ENCODE measurements around the gene PRRC2B.
"Not testable (repeated sequence)": the region's sequence is repeated elsewhere in the genome, so short reads cannot be mapped to it uniquely, and the experiment has no call there.

PRRC2B gene

DNA sequence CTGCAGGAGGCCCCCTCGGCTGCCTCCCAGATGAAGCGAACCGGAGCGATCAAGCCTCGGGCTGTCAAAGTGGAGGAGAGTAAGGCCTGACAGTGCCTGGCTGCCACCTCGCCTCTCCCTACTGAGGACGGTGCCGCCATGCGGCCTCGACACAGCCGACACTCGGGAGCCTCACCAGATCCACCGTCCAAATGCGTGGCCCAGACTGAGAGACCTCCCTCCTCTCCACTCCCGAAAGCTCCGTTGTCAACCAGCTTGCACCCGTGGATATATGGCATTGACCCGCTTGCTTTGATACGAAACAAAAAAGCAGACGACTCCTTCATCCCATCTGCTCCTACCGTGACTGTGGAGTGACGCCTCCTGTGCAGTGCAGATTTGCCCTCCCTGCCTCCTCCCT is 101.9 kb downstream of the PRRC2B start:
- in situ Hi-C loops (cut with MboI; ENCODE audit: low pct_unique_long_range_greater_than_20kb, low sequenced_read_pairs) = no loop called here
- DNase-seq = no peak

DNA sequence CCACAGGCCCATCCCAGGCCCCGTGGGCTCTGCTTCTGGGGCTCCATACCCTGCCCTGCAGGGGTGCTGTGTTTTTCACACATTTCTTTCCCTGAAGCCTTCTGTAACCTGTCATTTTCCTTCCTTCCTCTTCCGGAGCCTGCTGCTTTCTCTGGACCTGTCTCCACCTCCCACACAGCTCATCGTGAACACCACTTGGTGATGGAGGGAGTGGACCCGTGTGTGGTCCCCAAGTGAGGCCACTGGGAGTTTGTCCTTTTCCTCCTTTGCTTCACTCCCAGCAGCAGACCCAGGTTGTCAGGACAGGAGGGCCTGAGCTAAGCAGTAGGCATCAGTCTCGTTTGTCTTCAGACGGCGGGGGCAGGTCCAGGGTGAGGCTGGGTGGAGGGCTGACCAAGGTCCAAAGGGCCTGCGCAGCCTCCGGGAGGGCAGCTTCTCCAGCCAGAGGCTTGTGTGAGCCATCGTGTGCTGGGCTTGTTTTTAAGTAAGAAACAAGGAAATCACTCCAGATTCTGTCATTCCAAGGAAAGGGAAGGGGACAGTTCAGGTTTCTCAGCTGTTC is 103.0 kb downstream of the PRRC2B start:
- no peak for DNase-seq
- in situ Hi-C loops (cut with MboI; ENCODE audit: low pct_unique_long_range_greater_than_20kb, low sequenced_read_pairs) = no loop called here

DNA sequence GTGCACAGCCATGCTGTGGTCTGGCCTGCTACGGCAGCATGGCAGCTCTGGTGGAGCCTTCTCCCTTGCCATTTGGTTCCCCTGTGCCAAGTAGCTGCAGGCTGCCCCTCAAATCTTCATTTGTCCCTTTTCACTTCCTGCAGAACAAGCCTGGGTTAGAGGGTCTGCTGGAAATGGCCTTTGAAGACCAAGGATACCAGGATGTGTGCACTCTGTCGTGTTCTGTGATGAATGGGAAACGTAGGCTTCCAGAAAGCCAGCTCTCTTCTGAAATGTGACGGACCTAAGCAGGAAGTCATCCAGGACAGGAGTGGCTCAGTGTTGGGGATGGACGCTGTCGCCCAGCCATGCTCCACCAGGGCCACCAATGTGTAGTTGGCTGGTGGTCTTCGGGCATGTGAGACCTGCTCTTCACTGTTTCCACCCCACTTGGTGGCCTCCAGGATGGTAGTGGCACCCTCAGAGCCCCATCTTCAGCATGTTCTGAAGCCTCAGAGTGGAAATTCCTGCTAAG is 105.4 kb downstream of the PRRC2B start:
- no peak for DNase-seq
- in situ Hi-C loops (cut with MboI; ENCODE audit: low pct_unique_long_range_greater_than_20kb, low sequenced_read_pairs) = no loop called here

DNA sequence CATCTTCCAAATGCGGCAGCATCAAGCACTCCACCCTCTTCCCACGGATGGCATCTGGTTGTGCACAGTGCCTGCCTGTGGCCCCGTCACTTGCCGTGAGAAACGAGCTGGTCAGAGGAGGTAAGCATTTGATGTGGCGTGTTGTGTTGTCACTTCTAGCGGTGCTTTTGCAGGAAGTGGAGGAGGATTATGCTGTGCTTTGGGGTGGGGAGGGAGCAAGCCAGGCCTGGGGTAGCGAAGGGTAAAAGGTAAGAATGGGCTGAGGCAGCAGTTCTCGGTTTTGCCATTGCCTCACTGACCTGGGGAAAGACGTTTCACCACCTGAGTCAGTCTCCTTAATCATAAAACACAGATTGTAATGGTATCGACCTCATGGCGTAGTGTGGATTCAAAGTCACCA is 106.5 kb downstream of the PRRC2B start:
- in situ Hi-C loops (cut with MboI; ENCODE audit: low pct_unique_long_range_greater_than_20kb, low sequenced_read_pairs) = no loop called here

DNA sequence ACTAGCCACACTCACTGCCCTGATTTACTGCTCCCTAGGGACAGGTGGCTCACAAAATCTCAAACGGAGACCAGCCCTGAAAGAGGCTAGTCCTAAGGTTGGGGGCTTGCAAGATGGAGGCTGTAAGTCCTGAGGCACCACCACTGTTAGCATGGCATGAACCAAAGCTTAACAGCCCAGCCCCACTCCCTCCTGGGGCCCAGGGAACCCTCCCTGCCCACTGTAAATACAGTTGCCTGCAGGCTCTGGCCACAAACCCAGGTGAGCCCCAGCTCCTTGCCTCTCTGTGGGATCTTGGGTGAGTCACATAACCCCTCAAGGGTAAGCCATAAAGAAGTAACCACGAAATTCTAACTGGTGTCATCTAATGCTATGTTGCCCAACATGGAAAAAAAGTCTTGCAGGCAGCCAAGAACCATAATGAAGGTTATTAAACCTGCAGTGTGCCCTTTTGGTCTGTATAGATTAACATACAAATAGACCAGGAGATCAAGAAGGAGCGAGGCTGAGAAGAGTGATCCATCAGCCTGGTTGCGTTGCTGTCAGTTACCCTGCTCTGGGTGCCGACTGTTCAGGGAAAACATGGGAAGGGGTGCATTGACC is 107.2 kb downstream of the PRRC2B start:
- peak; percentile 32 for DNase-seq
- in situ Hi-C loops (cut with MboI; ENCODE audit: low pct_unique_long_range_greater_than_20kb, low sequenced_read_pairs) = no loop called here

More for the DNA sequence above, 106.5 kb downstream of the PRRC2B start:
- DNase-seq = no peak

DNA sequence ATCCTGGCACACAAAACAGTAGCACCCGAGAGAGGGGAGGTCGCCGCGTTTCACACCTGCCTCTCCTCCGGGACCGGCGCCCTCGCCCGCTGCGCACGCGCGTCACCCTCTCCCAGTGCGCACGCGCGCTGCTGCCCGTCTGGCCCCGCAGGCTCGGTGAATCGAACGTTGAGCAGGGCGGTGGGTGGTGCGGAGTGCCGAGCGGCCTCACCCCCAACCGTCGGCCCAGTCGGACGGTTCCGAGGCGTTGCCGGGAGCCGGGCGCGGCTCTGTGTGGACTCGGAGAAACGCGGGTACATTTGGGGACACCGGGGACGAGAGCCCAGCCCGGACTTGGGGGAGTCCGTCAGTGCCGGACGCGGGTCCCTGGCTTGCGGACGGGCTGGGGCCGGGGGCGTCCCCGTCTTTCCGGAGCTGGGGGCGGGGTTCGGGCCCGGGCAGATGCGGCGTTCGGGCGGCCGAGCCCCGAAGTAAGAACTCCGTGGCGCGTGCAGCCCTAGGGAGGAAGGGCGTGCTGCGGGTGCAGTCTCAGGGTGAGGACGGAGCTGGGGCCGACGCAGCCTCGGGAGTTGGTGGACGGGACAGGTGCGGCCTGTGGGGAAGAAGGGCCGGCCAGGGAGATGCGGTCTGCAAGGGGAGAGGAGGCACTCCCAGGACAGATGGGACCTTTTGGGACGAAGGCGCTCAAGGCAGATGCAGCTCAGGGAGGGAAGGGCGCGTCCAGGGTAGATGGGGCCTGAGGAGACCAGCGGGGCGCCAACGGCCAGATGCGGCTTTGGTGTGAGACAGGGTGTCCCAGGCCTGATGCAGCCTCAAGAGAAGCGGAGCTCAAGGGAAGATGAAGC is 109.1 kb downstream of the PRRC2B start, which contains the start of gene POMT1:
Gene POMT1, plus strand, starts transcription at position 138 of the 845 bp plus-strand sequence. CDS start 1,301 bp downstream, outside the sequence.
- peak; percentile 78 for DNase-seq
- in situ Hi-C loops (cut with MboI; ENCODE audit: low pct_unique_long_range_greater_than_20kb, low sequenced_read_pairs) = no loop called here

DNA sequence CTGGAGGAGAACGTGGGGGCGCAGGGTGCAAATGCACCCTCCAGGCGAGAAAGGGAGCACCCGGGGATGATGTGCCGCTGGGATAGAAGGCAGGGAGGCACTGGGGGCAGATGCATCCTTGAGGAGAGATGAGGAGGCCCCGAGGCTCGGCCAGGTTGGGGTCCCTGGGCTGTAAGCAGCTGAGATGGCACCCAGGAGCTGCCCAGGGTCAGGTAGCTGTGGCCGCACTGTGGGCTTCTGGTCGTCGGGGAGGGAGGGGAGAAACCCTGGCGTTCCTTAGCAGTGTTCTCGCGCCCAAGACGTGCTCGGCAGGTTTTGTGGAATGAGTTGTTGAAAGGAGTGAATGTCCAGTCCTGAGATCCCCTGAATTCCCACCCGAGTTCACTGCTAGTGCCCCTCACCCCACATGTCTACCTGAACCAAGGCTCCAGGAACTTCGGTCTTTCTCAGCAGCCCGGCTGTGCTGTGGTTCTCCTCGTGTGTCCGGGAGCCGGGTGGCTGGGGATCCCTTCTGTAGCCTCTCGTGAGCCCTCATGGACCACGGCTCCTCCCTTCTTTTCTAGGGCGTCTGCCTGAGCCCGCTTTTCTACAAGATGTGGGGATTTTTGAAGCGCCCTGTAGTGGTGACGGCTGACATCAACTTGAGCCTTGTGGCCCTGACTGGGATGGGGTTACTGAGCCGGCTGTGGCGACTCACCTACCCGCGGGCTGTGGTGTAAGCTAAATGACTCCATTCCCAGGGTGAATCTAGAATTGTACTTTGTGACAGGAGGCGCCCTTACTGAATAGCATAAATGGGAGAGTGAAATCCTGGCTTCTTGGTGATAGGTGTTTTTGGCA is 110.0 kb downstream of the PRRC2B start:
- in situ Hi-C loops (cut with MboI; ENCODE audit: low pct_unique_long_range_greater_than_20kb, low sequenced_read_pairs) = no loop called here
- peak; percentile 53 for DNase-seq

DNA sequence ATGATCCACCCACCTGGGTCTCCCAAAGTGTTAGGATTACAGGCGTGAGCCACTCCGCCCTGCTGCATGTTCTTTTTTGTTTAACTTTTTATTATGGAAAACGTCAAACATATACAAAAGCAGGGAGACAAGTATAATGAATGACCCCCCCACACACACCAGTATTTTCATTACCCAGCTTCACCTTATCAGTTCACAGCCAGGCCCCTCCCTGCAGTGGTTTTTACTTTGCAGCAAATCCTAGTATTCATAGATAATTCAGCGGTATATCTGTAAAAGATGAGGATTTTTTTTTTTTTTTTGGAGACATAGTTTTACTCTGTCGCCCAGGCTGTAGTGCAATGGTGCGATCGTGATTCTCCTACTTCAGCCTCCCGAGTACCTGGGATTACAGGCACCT is 111.1 kb downstream of the PRRC2B start:
- DNase-seq = no peak
- in situ Hi-C loops (cut with MboI; ENCODE audit: low pct_unique_long_range_greater_than_20kb, low sequenced_read_pairs) = no loop called here

DNA sequence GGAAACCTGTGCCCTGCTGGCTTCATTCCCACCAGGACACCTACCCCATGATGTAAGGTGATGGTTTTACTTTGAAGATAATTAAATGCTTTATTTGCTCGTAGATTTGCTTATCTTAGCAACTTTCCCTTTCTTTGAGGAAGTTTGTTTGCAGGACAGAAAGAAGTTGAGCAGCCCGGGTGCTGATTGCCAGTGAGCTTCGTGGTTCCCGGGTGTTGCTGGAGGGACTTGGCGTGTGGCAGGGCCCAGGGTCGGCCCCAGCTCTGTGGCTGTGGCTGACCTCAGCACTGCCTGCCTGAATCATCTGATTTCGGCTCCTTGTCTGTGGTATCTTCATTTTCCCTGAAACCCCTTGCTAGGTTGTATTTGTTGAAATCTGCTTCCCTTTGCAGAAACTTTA is 117.5 kb downstream of the PRRC2B start:
- DNase-seq = no peak
- in situ Hi-C loops (cut with MboI; ENCODE audit: low pct_unique_long_range_greater_than_20kb, low sequenced_read_pairs) = no loop called here

DNA sequence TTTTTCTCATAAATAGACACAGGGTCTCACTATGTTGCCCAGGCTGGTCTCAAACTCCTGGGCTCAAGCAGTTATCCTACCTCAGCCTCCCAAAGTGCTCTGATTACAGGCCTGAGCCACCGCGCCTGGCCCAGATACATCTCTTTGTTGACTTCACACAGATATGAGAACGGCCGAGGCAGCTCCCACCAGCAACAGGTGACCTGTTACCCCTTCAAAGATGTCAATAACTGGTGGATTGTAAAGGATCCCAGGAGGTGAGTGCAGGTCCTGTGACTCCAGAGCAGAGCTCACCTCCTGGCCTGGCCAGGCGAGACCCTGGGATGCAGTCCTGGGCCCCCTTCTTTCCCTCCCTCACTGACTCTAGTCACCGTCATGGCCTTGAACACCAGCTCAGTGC is 118.0 kb downstream of the PRRC2B start:
- no peak for DNase-seq
- in situ Hi-C loops (cut with MboI; ENCODE audit: low pct_unique_long_range_greater_than_20kb, low sequenced_read_pairs) = no loop called here

DNA sequence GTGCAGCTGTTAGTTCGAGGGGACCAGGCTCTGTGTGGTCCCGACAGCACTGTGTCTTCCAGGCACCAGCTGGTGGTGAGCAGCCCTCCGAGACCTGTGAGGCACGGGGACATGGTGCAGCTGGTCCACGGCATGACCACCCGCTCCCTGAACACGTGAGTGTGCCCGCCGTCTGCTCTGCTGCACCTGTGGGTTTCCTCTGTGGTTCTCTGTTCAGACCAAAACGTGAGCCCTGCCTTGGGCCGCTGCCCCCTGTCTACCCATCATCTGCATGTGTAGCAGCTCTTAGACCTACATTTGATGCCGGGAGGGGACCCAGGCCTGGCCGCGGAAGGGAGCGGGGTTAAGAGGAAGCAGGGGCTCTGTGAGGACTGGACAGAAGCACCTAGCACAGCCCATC is 119.3 kb downstream of the PRRC2B start:
- no peak for DNase-seq
- in situ Hi-C loops (cut with MboI; ENCODE audit: low pct_unique_long_range_greater_than_20kb, low sequenced_read_pairs) = no loop called here

DNA sequence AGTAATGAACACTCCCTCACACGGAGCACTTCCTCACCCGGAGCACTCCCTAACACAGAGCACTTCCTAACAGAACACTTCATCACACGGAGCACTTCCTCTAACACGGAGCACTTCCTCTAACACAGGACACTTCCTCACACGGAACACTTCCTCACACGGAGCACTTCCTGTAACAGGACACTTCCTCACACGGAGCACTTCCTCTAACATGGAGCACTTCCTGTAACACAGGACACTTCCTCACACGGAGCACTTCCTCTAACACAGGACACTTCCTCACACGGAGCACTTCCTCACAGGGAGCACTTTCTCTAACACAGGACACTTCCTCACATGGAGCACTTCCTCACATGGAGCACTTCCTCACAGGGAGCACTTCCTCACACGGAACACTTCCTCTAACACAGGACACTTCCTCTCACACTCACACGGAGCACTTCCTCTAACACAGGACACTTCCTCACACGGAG is 121.7 kb downstream of the PRRC2B start:
- DNase-seq; in situ Hi-C loops (cut with MboI; ENCODE audit: low pct_unique_long_range_greater_than_20kb, low sequenced_read_pairs): not testable (repeated sequence)

DNA sequence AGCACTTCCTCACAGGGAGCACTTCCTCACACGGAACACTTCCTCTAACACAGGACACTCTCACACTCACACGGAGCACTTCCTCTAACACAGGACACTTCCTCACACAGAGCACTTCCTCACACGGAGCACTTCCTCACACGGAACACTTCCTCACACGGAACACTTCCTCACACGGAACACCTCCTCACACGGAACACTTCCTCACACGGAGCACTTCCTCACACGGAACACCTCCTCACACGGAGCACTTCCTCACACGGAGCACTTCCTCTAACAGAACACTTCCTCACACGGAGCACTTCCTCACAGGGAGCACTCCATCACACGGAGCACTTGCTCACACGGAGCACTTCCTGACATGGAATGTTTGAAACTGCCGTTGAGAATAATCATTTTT is 122.2 kb downstream of the PRRC2B start:
- DNase-seq = peak; percentile 12
- in situ Hi-C loops (cut with MboI; ENCODE audit: low pct_unique_long_range_greater_than_20kb, low sequenced_read_pairs) = no loop called here

DNA sequence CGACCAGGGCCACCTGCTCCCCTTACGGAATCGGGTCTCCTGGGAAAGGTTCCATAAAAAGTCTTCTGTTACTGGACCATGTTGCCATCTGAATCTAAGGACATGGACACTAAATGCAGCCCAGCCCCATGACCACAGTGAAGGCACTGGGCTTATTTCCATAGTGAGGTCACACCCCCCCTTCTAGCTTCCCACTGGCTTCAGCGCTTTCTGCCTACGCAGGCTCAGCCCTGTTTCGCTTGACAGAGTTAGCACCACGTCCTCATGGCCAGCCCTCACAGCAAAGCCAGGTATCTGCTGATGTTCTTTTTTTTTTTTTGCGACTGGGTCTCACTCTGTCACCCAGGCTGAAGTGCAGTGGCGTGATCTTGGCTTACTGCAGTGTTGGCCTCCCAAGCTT is 123.0 kb downstream of the PRRC2B start:
- in situ Hi-C loops (cut with MboI; ENCODE audit: low pct_unique_long_range_greater_than_20kb, low sequenced_read_pairs) = no loop called here
- no peak for DNase-seq

DNA sequence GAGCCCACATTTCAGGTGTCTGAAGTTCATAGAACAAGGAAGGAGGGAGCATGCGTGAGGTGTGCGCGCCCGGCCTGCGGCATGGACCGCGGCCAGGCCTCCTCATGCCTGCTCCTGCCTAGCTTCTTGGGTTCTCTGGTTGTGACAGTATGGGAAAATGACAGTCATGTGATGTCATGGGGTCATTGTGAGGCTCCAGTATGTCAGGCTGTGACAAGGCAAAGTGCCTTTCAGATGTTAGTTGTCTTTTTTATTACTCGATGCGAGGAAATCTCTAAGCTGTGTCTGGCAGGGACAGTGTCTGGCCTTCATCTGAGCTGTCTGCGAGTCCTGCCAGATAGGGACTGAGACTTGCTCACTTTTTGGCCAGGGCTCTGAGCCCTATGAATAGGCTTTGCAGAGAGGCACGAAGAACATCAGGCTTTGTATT is 123.9 kb downstream of the PRRC2B start:
- in situ Hi-C loops (cut with MboI; ENCODE audit: low pct_unique_long_range_greater_than_20kb, low sequenced_read_pairs) = no loop called here
- no peak for DNase-seq

DNA sequence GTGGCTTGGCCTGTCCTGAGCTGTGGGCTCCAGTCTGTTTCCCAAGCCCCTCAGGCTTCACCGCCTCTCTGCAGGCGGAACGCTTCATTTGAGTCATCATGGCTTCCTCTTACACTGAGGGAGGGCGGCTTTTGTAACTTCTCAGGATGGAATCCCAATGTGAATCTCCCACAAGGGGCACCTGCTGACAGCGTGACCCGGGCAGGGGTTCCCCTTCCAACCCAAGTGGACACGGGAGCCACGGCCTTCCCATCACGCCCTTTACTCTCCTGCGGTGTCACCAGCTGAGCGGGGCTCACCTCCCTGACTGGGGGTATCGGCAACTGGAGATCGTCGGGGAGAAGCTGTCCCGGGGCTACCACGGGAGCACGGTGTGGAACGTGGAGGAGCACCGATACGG is 124.7 kb downstream of the PRRC2B start:
- in situ Hi-C loops (cut with MboI; ENCODE audit: low pct_unique_long_range_greater_than_20kb, low sequenced_read_pairs) = no loop called here
- DNase-seq = no peak

DNA sequence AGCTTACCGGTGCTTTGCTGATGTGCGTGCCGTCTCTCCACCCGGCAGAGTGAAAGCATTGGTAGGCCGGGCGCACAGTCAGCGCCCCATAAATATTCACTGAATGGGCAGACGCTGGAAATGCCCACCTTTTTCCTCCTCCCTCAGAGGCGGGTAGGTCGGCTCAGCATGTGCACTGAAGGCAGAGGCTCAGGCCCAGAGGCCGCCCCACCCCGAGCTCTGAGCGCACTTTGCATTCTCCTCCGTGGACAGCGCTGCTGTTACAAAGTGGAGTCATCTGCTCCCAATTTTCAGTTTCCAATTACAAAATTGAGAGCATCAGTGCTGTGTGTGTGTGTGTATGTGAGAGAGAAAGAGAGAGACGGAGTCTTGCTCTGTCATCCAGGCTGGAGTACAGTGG is 126.6 kb downstream of the PRRC2B start:
- no peak for DNase-seq
- in situ Hi-C loops (cut with MboI; ENCODE audit: low pct_unique_long_range_greater_than_20kb, low sequenced_read_pairs) = no loop called here

DNA sequence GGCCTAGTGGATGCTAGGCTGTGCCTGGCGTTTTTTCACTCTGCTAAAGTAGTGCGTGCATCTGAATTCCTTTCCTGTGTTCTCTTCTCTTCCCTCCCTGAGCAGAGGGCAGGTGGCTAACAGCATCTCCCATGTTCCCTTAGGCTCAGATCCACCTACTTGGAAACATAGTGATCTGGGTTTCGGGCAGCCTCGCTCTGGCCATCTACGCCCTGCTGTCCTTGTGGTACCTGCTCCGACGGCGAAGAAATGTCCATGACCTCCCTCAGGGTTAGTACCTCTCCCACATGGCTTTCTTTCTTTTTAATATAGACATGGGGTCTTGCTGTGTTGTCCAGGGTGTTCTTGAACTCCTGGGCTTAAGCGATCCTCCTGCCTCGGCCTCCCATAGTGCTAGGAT is 127.3 kb downstream of the PRRC2B start:
- in situ Hi-C loops (cut with MboI; ENCODE audit: low pct_unique_long_range_greater_than_20kb, low sequenced_read_pairs) = no loop called here
- DNase-seq = no peak

DNA sequence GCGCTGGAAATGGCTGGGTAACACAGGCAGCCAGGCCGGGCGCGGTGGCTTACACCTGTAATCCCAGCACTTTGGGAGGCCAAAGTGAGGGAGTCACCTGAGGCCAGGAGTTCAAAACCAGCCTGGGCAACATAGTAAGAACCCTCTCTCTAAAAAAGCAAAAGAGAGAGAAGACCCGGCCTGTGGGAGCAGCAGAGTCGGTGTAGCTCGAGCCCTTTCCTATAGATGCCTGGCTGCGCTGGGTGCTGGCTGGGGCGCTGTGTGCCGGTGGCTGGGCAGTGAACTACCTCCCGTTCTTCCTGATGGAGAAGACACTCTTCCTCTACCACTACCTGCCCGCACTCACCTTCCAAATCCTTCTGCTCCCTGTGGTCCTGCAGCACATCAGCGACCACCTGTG is 127.9 kb downstream of the PRRC2B start:
- no peak for DNase-seq
- in situ Hi-C loops (cut with MboI; ENCODE audit: low pct_unique_long_range_greater_than_20kb, low sequenced_read_pairs) = no loop called here

Measured in KBM-7 (cell line).